NOMO-1 (cell line): ENCODE data around the gene TNPO1.
"Not testable (repeated sequence)": the region's sequence is repeated elsewhere in the genome, so short reads cannot be mapped to it uniquely, and the experiment has no call there.

Experiments
- DNase-seq, 2 experiments: peaks; one replicate each; lab custom pipeline; 2025; ENCODE audit not compliant: unreplicated experiment in 2 of 2; lab: John Stamatoyannopoulos, UW

Gene TNPO1

GRCh38 chr5:72816284-72817075 is at the start of gene TNPO1:
Gene TNPO1 (plus strand): TSS chr5:72816661. CDS start chr5:72816738, 77 bp downstream.
- peak; percentile 70 to 87 for DNase-seq

GRCh38 chr5:72767289-72768010 is 49.0 kb upstream of the TNPO1 start:
- no peak for DNase-seq

GRCh38 chr5:72770266-72770665 is 46.2 kb upstream of the TNPO1 start:
- DNase-seq, result no peak

GRCh38 chr5:72776684-72777083 is 39.8 kb upstream of the TNPO1 start:
- DNase-seq, result no peak

GRCh38 chr5:72779520-72779919 is 36.9 kb upstream of the TNPO1 start:
- DNase-seq, result no peak

GRCh38 chr5:72783354-72783753 is 33.1 kb upstream of the TNPO1 start:
- no peak for DNase-seq

GRCh38 chr5:72784129-72784528 is 32.3 kb upstream of the TNPO1 start:
- no peak for DNase-seq

GRCh38 chr5:72785801-72786200 is 30.7 kb upstream of the TNPO1 start:
- DNase-seq, result no peak

- no peak for DNase-seq
These were observed 29.8 kb upstream of the TNPO1 start for GRCh38 chr5:72786676-72787075.

GRCh38 chr5:72788866-72789505 is 27.5 kb upstream of the TNPO1 start:
- no peak for DNase-seq

- no peak for DNase-seq
These were observed 26.3 kb upstream of the TNPO1 start for GRCh38 chr5:72790186-72790585.

- DNase-seq, result not testable (repeated sequence)
These were observed 23.8 kb upstream of the TNPO1 start for GRCh38 chr5:72792662-72793061.

- no peak for DNase-seq
These were observed 20.5 kb upstream of the TNPO1 start for GRCh38 chr5:72796001-72796400.

- DNase-seq, result no peak
These were observed 16.7 kb upstream of the TNPO1 start for GRCh38 chr5:72799721-72800120.

- not testable (repeated sequence) for DNase-seq
These were observed 7.8 kb upstream of the TNPO1 start for GRCh38 chr5:72808637-72809036.

- DNase-seq, result no peak
These were observed 4.6 kb upstream of the TNPO1 start for GRCh38 chr5:72811849-72812248.

- DNase-seq, result peak in 1 of 2 experiments; percentile 31
These were observed 4.0 kb upstream of the TNPO1 start for GRCh38 chr5:72812488-72812887.

GRCh38 chr5:72814104-72814503 is 2.4 kb upstream of the TNPO1 start:
- DNase-seq, result no peak

GRCh38 chr5:72814864-72815263 is 1.6 kb upstream of the TNPO1 start:
- DNase-seq, result no peak

- peak in 1 of 2 experiments; percentile 60 for DNase-seq
These were observed 729 bp upstream of the TNPO1 start for GRCh38 chr5:72815580-72816283.

- DNase-seq, result no peak
These were observed 618 bp downstream of the TNPO1 start for GRCh38 chr5:72817076-72817481.
